Cardiac muscle cell (in vitro differentiated cells and primary cell): ENCODE results near the gene NFASC. TPM values are rescaled to one million over a fixed set of nuclear protein-coding genes. Genes with fewer than 3 reads are reported as not detected.

Experiments
- DNase-seq, 2 donors: peaks; one replicate each; pipeline versions ENCODE4 v3.0.0 to v3.0.0-alpha.2; 2010 to 2017; ENCODE audit warnings: low read depth in 1 of 2, low spot score in 1 of 2
- H3K27ac ChIP-seq: fragments of 200-600 bp; sonication (generic); 2 replicates; pipeline ENCODE4 v1.5.1; 2016
- H3K27me3 ChIP-seq: fragments of 200-600 bp; sonication (generic); 2 replicates; pipeline ENCODE4 v1.6.0; 2016; ENCODE audit warnings: control low read depth
- H3K36me3 ChIP-seq: fragments of 200-600 bp; sonication (generic); 2 replicates; pipeline ENCODE4 v1.5.1; 2016; ENCODE audit warnings: control low read depth
- H3K4me1 ChIP-seq: fragments of 200-600 bp; sonication (generic); 2 replicates; pipeline ENCODE4 v1.8.1; 2017; ENCODE audit warnings: low read depth, mild to moderate bottlenecking, mixed run types
- H3K4me3 ChIP-seq: fragments of 200-600 bp; sonication (generic); 2 replicates; pipeline ENCODE4 v1.5.1; 2016; ENCODE audit warnings: mild to moderate bottlenecking
- H3K9me3 ChIP-seq: fragments of 200-600 bp; sonication (generic); 2 replicates; pipeline ENCODE4 v1.5.1; 2017; ENCODE audit warnings: low read depth, mild to moderate bottlenecking, control low read depth
- CTCF ChIP-seq: IDR thresholded peaks from 2 replicates; pipeline ENCODE4 v1.5.1; 2012; ENCODE audit warnings: low read depth, mild to moderate bottlenecking, low read length
- polyA plus RNA-seq: library from polyadenylated mRNA; unstranded; fragments of >200 nt; fragmentation: Nextera tagmentation; extraction: Ambion mirVana; gene quantifications from 2 replicates; pipeline ENCODE4 v1.2.1, GENCODE V29; 2016
- total RNA-seq: library from RNA; depleted of rRNA; stranded (reverse); fragments of >200 nt; gene quantifications from 2 replicates; pipeline ENCODE4 v1.2.3, GENCODE V29; 2016

Gene NFASC
- total and polyA plus RNA-seq, 2 experiments from 2014 or later = 0.63 TPM; not detected in 1

GRCh38 chr1:204983881-204984280 lies 113.2 kb downstream of the NFASC start:
- no peaks in the 10 kb centered on the region for H3K4me1 ChIP-seq
- H3K27ac ChIP-seq = no peak overlapping the region
- H3K27me3 ChIP-seq = peaks cover 12% of the 10 kb centered on the region
- DNase-seq = no peak
- TF ChIP-seq CTCF = no peak
- H3K36me3 ChIP-seq = no peaks in the 10 kb centered on the region
- no peaks in the 10 kb centered on the region for H3K9me3 ChIP-seq
- H3K4me3 ChIP-seq = no peak overlapping the region

GRCh38 chr1:204984499-204984898 lies 113.8 kb downstream of the NFASC start:
- Histone ChIP-seq H3K4me3 (no peak overlapping the region), H3K36me3 (no peaks in the 10 kb centered on the region), H3K27ac (no peak overlapping the region), H3K27me3 (peaks cover 12% of the 10 kb centered on the region), H3K9me3 (no peaks in the 10 kb centered on the region), H3K4me1 (no peaks in the 10 kb centered on the region)
- no peak for TF ChIP-seq CTCF
- no peak for DNase-seq

GRCh38 chr1:204986181-204986580 lies 115.5 kb downstream of the NFASC start:
- H3K27me3 ChIP-seq = peaks cover 18% of the 10 kb centered on the region
- H3K4me1 ChIP-seq = no peaks in the 10 kb centered on the region
- no peaks in the 10 kb centered on the region for H3K36me3 ChIP-seq
- no peak overlapping the region for H3K4me3 ChIP-seq
- no peak for TF ChIP-seq CTCF
- no peak for DNase-seq
- no peaks in the 10 kb centered on the region for H3K9me3 ChIP-seq
- no peak overlapping the region for H3K27ac ChIP-seq

GRCh38 chr1:204987689-204988088 lies 117.0 kb downstream of the NFASC start:
- Histone ChIP-seq H3K27me3 (peaks cover 33% of the 10 kb centered on the region), H3K36me3 (no peaks in the 10 kb centered on the region), H3K4me1 (no peaks in the 10 kb centered on the region), H3K4me3 (no peak overlapping the region), H3K27ac (no peak overlapping the region), H3K9me3 (no peaks in the 10 kb centered on the region)
- no peak for TF ChIP-seq CTCF
- no peak for DNase-seq

- Histone ChIP-seq H3K9me3 (no peaks in the 10 kb centered on the region), H3K36me3 (no peaks in the 10 kb centered on the region), H3K4me1 (no peaks in the 10 kb centered on the region), H3K4me3 (no peak overlapping the region), H3K27me3 (peaks cover 35% of the 10 kb centered on the region), H3K27ac (no peak overlapping the region)
- no peak for TF ChIP-seq CTCF
- no peak for DNase-seq
Measured at GRCh38 chr1:204988196-204988595, 117.5 kb downstream of the NFASC start.
